A549 (cell line): Measurements from ENCODE around the gene ZBTB44. TPM values are rescaled to one million over a fixed set of nuclear protein-coding genes. Genes with fewer than 3 reads are reported as not detected.
"Not testable (repeated sequence)": the region's sequence is repeated elsewhere in the genome, so short reads cannot be mapped to it uniquely, and the experiment has no call there.

Source experiments
- ATAC-seq, 2 experiments: fragments of 200-7000 bp in 1 of 2; fragments of >200 bp in 1 of 2; cut with Nextera tagmentation in 1 of 2; cut with Tn5 transposase in 1 of 2; 3 replicates each; pipeline versions ENCODE4 v1.8.0 to v1.9.1; 2018 to 2020; ENCODE audit warnings: mild to moderate bottlenecking in 1 of 2, moderate library complexity in 1 of 2
- CTCF ChIA-PET: fragments of 300-600 bp; sonication (Branson Sonifier 250); formaldehyde crosslinking; extraction: SDS; loops from one replicate; lab custom pipeline; 2021; ENCODE audit warnings: antibody characterized with exemption, inconsistent platforms; lab: Yijun Ruan, JAX
- POLR2A ChIA-PET: fragments of 350-600 bp; formaldehyde crosslinking; extraction: SDS; loops from one replicate; lab custom pipeline; 2021; ENCODE audit warnings: antibody characterized with exemption, inconsistent platforms; lab: Yijun Ruan, JAX
- DNase-seq, 2 experiments: peaks; one replicate each; pipeline versions ENCODE4 v3.0.0 to v3.0.0-alpha.2; 2011 to 2016; ENCODE audit warnings: low read depth in 1 of 2, low spot score in 1 of 2
- FAIRE-seq: peaks from 2 replicates; lab custom pipeline; 2011; peaks lifted over from hg19 to GRCh38; lab: Jason Lieb, UNC
- H3K27ac ChIP-seq, 2 experiments: fragments of >200 bp; sonication (Bioruptor Twin); formaldehyde crosslinking; 3 replicates each; pipeline ENCODE4 v1.5.1; 2016 to 2017
- H3K4me1 ChIP-seq: fragments of >200 bp; sonication (Bioruptor Twin); formaldehyde crosslinking; 3 replicates; pipeline ENCODE4 v1.6.1; 2016
- H3K4me2 ChIP-seq: fragments of >200 bp; sonication (Bioruptor Twin); formaldehyde crosslinking; 3 replicates; pipeline ENCODE4 v1.6.1; 2016
- H3K4me3 ChIP-seq: fragments of >200 bp; sonication (Bioruptor Twin); formaldehyde crosslinking; 3 replicates; pipeline ENCODE4 v1.5.1; 2016
- H3K9me3 ChIP-seq: fragments of >200 bp; sonication (Bioruptor Twin); formaldehyde crosslinking; 3 replicates; pipeline ENCODE4 v1.6.1; 2016
- CBX2 ChIP-seq: fragments of 200-600 bp; sonication (generic); IDR thresholded peaks from 2 replicates; pipeline ENCODE4 v1.6.1; 2016; ENCODE audit warnings: low read depth, mild to moderate bottlenecking, borderline replicate concordance
- ESRRA ChIP-seq: fragments of 150-350 bp; IDR thresholded peaks from 2 replicates; pipeline ENCODE4 v1.6.1; 2014; ENCODE audit warnings: mild to moderate bottlenecking, low read length, borderline replicate concordance
- HDAC2 ChIP-seq: fragments of 200-600 bp; sonication (generic); IDR thresholded peaks from 2 replicates; pipeline ENCODE4 v1.6.1; 2016
- HOXB5 ChIP-seq: fragments of 250-450 bp; sonication (Bioruptor Pico); IDR thresholded peaks from 2 replicates; pipeline ENCODE4 v1.5.0; 2020; ENCODE audit warnings: mild to moderate bottlenecking, moderate library complexity
- JUNB ChIP-seq: fragments of >200 bp; sonication (Bioruptor Twin); formaldehyde crosslinking; IDR thresholded peaks from 2 replicates; pipeline ENCODE4 v1.6.1; 2016
- POLR2A ChIP-seq: IDR thresholded peaks from 2 replicates; pipeline ENCODE4 v1.6.1; 2012; ENCODE audit warnings: mild to moderate bottlenecking, low read length
- RCOR1 ChIP-seq: fragments of 150-350 bp; IDR thresholded peaks from 2 replicates; pipeline ENCODE4 v1.6.1; 2014; ENCODE audit warnings: antibody characterized with exemption, low read length, low read depth
- SMC3 ChIP-seq: fragments of >200 bp; sonication (Bioruptor Twin); formaldehyde crosslinking; IDR thresholded peaks from 3 replicates; pipeline ENCODE4 v1.6.1; 2018; ENCODE audit warnings: inconsistent platforms
- TP53 ChIP-seq: fragments of 250-450 bp; sonication (Bioruptor Pico); IDR thresholded peaks from 2 replicates; pipeline ENCODE4 v1.5.0; 2021; ENCODE audit warnings: mild to moderate bottlenecking, moderate library complexity
- WGBS: methylation state at CpG from one replicate; pipeline ENCODE4 v1.1.6; 2017; ENCODE audit errors: missing lambda C conversion rate; 5-methylcytosine and 5-hydroxymethylcytosine counted together
- polyA plus RNA-seq, 4 experiments: library from polyadenylated mRNA; depleted of rRNA in 3 of 4; stranded (reverse); fragments of >200 nt; fragmentation: RNase III in 1 of 4; extraction: RNeasy Plus Mini Kit Qiagen cat#74134 plus additional on column Dnase treatment in 1 of 4; gene quantifications; 2 replicates in 3 of 4; 3 replicates in 1 of 4; pipeline ENCODE4 v1.2.3, GENCODE V29; 2011 to 2017
- TF ChIP-seq, protein P1 (sequence below): IDR thresholded peaks from 2 replicates; pipeline ENCODE4 v1.6.1; 2012; ENCODE audit warnings: low read depth, borderline replicate concordance
- TF ChIP-seq, protein P2 (sequence below): IDR thresholded peaks from 2 replicates; pipeline ENCODE4 v1.6.1; 2012

ZBTB44 gene
- polyA plus RNA-seq, 2 of the 4 experiments (the other 2 are of a cell fraction) = 6.7 to 16.1 TPM

DNA sequence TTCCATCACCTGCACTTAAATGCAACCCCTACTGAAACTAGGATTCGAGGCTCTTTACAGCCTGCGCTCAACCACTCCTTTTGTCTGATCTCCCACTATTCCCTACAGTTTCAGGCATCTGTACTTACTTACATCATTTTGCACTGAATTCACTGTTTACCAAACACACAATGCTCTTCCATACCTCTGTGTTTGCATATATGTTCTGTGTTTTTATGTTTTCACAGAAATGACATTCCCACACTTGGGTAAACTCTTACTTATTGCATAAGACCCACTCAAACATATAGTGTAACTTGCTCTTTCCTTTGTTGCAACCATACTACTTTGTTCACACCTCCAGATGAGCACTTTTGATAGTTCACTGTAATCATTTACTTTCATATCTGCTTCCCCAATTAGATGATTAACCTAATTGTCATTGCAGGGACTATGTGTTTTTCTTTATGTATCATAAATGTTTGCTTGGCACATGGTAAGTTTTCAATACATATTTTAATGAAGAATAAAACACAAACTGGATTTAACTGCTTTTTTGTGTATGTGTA lies 54.6 kb downstream of the ZBTB44 start:
- no peak for FAIRE-seq

DNA sequence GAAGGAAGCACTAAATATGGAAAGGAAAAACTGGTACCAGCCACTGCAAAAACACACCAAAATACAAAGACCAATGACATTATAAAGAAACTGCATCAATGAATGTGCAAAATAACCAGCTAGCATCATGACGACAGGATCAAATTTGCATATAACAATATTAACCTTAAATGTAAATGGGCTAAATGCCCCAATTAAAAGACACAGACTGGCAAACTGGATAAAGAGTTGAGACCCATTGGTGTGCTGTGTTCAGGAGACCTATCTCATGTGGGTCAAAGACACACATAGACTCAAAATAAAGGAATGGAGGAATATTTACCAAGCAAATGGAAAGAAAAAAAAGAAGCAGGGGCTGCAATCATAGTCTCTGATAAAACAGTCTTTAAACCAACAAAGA lies 63.0 kb downstream of the ZBTB44 start:
- ATAC-seq, POLR2A ChIA-PET, H3K4me3 ChIP-seq, H3K4me2 ChIP-seq, H3K4me1 ChIP-seq, DNase-seq, FAIRE-seq, CTCF ChIA-PET, H3K9me3 ChIP-seq, H3K27ac ChIP-seq: not testable (repeated sequence)
- WGBS = 77% methylated on average over 1 of the region's 1 CpG

More for the DNA sequence above, 54.6 kb downstream of the ZBTB44 start:
- Histone ChIP-seq H3K4me3 (no peak overlapping the region), H3K4me2 (no peak overlapping the region), H3K27ac (no peak overlapping the region), H3K9me3 (peaks cover 10% of the 10 kb centered on the region; the same call in 2 of the 3 replicates), H3K4me1 (peaks cover 8% of the 10 kb centered on the region; the same call in 1 of the 3 replicates)
- 91% methylated on average over 2 of the region's 2 CpGs for WGBS
- no peak for TF ChIP-seq RCOR1
- TF ChIP-seq ESRRA = no peak
- no peak for TF ChIP-seq SMC3
- TF ChIP-seq HDAC2 = no peak
- no peak for TF ChIP-seq CBX2
- TF ChIP-seq TP53 (CRISPR knock-in tag) = no peak
- ATAC-seq (no peak), DNase-seq (no peak)
- ChIA-PET POLR2A (no interaction called here), CTCF (no interaction called here)

DNA sequence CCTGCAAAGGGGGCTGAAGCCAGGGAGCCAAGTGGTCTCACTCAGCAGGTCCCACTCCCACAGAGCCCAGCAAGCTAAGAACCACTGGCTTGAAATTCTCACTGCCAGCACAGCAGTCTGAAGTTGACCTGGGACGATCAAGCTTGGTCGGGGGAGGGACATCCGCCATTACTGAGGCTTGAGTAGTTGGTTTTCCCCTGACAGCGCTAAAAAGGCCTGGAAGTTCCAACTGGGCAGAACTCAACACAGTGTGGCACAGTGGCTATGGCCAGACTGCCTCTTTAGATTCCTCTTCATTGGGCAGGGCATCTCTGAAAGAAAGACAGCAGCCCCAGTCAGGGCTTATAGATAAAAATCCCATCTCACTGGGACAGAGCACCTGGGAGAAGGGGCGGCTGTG lies 64.8 kb downstream of the ZBTB44 start:
- H3K9me3 ChIP-seq, DNase-seq, H3K4me2 ChIP-seq, POLR2A ChIA-PET, ATAC-seq, FAIRE-seq, H3K4me1 ChIP-seq, H3K4me3 ChIP-seq, H3K27ac ChIP-seq: not testable (repeated sequence)
- WGBS = 100% methylated on average over 1 of the region's 5 CpGs
- CTCF ChIA-PET = interaction anchor here (0.5 kb wide), 1 partner anchor 599 kb away, joined by 3 read pairs; no protein-coding TSS in a partner anchor

DNA sequence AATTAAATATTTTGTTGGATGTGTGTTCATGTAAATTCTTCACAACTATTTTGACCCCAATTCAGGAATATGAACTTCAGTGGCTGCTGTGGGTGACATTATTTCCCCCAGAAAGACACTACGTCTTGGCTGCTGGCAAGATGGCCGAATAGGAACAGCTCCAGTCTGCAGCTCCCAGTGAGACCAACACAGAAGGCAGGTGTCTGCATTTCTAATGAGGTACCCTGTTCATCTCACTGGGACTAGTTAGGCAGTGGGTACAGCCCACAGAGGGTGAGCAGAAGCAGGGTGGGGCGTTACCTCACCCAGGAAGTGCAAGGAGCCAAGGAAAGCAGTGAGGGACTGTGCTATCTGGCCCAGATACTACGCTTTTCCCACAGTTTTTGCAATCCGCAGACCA lies 65.3 kb downstream of the ZBTB44 start:
- CTCF ChIA-PET = no interaction called here
- TF ChIP-seq, protein P1, sequence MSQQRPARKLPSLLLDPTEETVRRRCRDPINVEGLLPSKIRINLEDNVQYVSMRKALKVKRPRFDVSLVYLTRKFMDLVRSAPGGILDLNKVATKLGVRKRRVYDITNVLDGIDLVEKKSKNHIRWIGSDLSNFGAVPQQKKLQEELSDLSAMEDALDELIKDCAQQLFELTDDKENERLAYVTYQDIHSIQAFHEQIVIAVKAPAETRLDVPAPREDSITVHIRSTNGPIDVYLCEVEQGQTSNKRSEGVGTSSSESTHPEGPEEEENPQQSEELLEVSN = no peak
- Histone ChIP-seq H3K4me2 (no peak overlapping the region), H3K4me1 (no peaks in the 10 kb centered on the region), H3K27ac (no peak overlapping the region), H3K4me3 (no peak overlapping the region), H3K9me3 (no peaks in the 10 kb centered on the region)
- 91% methylated on average over 5 of the region's 5 CpGs for WGBS
- FAIRE-seq = no peak
- DNase-seq = no peak
- POLR2A ChIA-PET = no interaction called here
- ATAC-seq = no peak

DNA sequence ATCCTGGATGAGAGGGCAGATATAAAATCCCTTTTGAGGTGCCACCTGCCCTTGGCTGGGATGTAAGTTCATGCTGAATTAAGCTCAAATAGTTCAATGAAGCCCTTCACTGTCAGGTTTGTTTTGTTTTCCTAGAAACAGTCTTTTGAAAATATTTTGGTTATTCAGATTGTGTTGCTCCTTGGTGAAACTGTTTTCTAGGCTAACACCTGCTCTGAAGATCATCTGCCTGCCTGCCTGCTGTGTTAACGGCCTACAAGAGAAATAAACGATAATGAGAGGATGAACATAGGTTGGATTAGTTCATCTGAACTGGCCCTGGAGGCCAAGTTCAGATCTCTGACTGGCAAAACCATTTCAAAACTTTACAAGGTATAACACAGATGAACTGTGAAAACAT lies 67.4 kb downstream of the ZBTB44 start:
- FAIRE-seq (no peak), ATAC-seq (no peak), DNase-seq (no peak)
- ChIA-PET CTCF (no interaction called here), POLR2A (no interaction called here)
- WGBS = 88% methylated on average over 2 of the region's 2 CpGs
- Histone ChIP-seq H3K27ac (no peak overlapping the region), H3K4me2 (no peak overlapping the region), H3K9me3 (no peaks in the 10 kb centered on the region), H3K4me1 (no peaks in the 10 kb centered on the region), H3K4me3 (no peak overlapping the region)
- TF ChIP-seq, protein P2, sequence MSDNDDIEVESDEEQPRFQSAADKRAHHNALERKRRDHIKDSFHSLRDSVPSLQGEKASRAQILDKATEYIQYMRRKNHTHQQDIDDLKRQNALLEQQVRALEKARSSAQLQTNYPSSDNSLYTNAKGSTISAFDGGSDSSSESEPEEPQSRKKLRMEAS = no peak

DNA sequence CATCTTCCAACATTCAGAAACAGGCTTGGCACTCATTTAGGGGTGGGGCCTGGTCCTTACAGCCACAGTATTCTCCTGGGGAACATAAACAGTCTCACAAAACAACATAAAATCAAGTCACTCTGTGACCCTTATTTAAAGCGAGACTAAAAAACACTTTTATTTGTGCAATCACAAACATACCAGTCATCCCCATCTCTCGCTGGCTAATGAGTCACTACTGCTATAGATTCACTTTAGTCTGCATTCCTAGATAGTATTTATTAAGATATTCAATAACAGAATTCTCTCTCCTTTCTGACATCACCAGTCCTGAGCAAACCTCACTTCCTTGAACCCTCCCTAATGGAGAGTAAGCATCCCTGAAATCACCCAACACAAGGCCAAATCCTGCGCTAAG lies 68.0 kb downstream of the ZBTB44 start:
- no peak for ATAC-seq
- no peak overlapping the region for H3K27ac ChIP-seq
- DNase-seq = no peak
- no peak overlapping the region for H3K4me3 ChIP-seq
- H3K4me1 ChIP-seq = no peaks in the 10 kb centered on the region
- no peak overlapping the region for H3K4me2 ChIP-seq
- FAIRE-seq = no peak
- TF ChIP-seq HOXB5 = no peak
- TF ChIP-seq JUNB = no peak
- no peak for TF ChIP-seq POLR2A
- TF ChIP-seq, all 56 proteins: peak for 0
- CTCF ChIA-PET = interaction anchor here (1.6 kb wide), 1 partner anchor 144 kb away, joined by 3 read pairs; no protein-coding TSS in a partner anchor
- 91% methylated on average over 3 of the region's 3 CpGs for WGBS
- POLR2A ChIA-PET = no interaction called here
- no peaks in the 10 kb centered on the region for H3K9me3 ChIP-seq
